ENCODE measurements around the gene SLC16A13. TPM values are rescaled to one million over a fixed set of nuclear protein-coding genes. Genes with fewer than 3 reads are reported as not detected.

The SLC16A13 gene
- total and polyA plus RNA-seq, 2 donors = 0.42 to 2.5 TPM

Other genes with a start within 250 kb of the SLC16A13 start
- 0.05 TPM for gene TEKT1, start 204.3 kb upstream of the SLC16A13 start, total RNA-seq
- 0.25 TPM for gene TEKT1, start 204.3 kb upstream of the SLC16A13 start, polyA plus RNA-seq
- gene ALOX12, start 40.0 kb upstream of the SLC16A13 start, total RNA-seq = under 0.01 TPM
- 0.32 TPM for gene ALOX12, start 40.0 kb upstream of the SLC16A13 start, polyA plus RNA-seq
- 95.2 TPM for gene RNASEK, start 23.4 kb upstream of the SLC16A13 start, total RNA-seq
- gene RNASEK, start 23.4 kb upstream of the SLC16A13 start, polyA plus RNA-seq = 368 TPM
- 3.4 TPM for gene BCL6B, start 13.0 kb upstream of the SLC16A13 start, total RNA-seq
- gene BCL6B, start 13.0 kb upstream of the SLC16A13 start, polyA plus RNA-seq = 2.4 TPM
- gene SLC16A11, start 8.1 kb downstream of the SLC16A13 start, total RNA-seq = 0.52 TPM
- gene SLC16A11, start 8.1 kb downstream of the SLC16A13 start, polyA plus RNA-seq = 7.4 TPM
- 8.6 TPM for gene CLEC10A, start 44.2 kb downstream of the SLC16A13 start, total RNA-seq
- 11.2 TPM for gene CLEC10A, start 44.2 kb downstream of the SLC16A13 start, polyA plus RNA-seq
- 0.85 TPM for gene ASGR2, start 78.8 kb downstream of the SLC16A13 start, total RNA-seq
- gene ASGR2, start 78.8 kb downstream of the SLC16A13 start, polyA plus RNA-seq = 4.7 TPM
- gene ASGR1, start 143.4 kb downstream of the SLC16A13 start, total RNA-seq = 0.90 TPM
- 3.3 TPM for gene ASGR1, start 143.4 kb downstream of the SLC16A13 start, polyA plus RNA-seq
- 8.5 TPM for gene DLG4, start 183.8 kb downstream of the SLC16A13 start, total RNA-seq
- 15.1 TPM for gene DLG4, start 183.8 kb downstream of the SLC16A13 start, polyA plus RNA-seq
- 221 TPM for gene ACADVL, start 183.9 kb downstream of the SLC16A13 start, total RNA-seq
- gene ACADVL, start 183.9 kb downstream of the SLC16A13 start, polyA plus RNA-seq = 990 TPM
- 21.8 TPM for gene DVL2, start 198.5 kb downstream of the SLC16A13 start, total RNA-seq
- gene DVL2, start 198.5 kb downstream of the SLC16A13 start, polyA plus RNA-seq = 26.6 TPM
- 51.6 TPM for gene PHF23, start 203.4 kb downstream of the SLC16A13 start, total RNA-seq
- 47.5 TPM for gene PHF23, start 203.4 kb downstream of the SLC16A13 start, polyA plus RNA-seq
- 245 TPM for gene GABARAP, start 206.4 kb downstream of the SLC16A13 start, total RNA-seq
- 846 TPM for gene GABARAP, start 206.4 kb downstream of the SLC16A13 start, polyA plus RNA-seq
- gene CTDNEP1, start 215.7 kb downstream of the SLC16A13 start, total RNA-seq = 19.5 TPM
- 79.7 TPM for gene CTDNEP1, start 215.7 kb downstream of the SLC16A13 start, polyA plus RNA-seq
- gene ELP5, start 216.2 kb downstream of the SLC16A13 start, total RNA-seq = 50.7 TPM
- 35.9 TPM for gene ELP5, start 216.2 kb downstream of the SLC16A13 start, polyA plus RNA-seq
- gene CLDN7, start 226.5 kb downstream of the SLC16A13 start, total RNA-seq = 6.3 TPM
- 34.9 TPM for gene CLDN7, start 226.5 kb downstream of the SLC16A13 start, polyA plus RNA-seq
- 0.19 TPM for gene SLC2A4, start 245.7 kb downstream of the SLC16A13 start, total RNA-seq
- gene SLC2A4, start 245.7 kb downstream of the SLC16A13 start, polyA plus RNA-seq = 1.2 TPM